Measurements from ENCODE around the gene KRTAP17-1. TPM values are rescaled to one million over a fixed set of nuclear protein-coding genes. Genes with fewer than 3 reads are reported as not detected.

The KRTAP17-1 gene
- total RNA-seq, 1 experiment from 2014 or later: not detected

DNA sequence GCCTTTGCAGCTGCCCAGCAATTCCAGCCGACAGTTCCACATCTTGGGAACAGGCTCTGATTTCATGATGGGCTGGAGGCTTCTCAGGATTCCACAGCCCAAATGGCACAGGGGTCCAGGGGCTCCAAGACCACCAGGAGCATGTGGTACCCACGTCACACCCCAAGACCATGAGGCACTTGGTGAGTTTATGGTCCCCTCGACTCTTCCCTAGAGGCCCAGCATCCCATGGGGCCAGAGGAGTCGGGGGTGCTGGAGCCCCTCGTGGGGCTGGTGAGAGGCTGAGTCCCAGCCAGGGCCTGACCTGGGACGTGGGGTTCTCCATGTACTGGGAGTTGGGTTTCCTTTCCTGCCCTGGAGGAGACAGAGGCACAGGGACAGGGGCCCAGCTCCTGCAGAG is 10.1 kb upstream of the KRTAP17-1 start:
- POLR2A ChIA-PET: no interaction called here

DNA sequence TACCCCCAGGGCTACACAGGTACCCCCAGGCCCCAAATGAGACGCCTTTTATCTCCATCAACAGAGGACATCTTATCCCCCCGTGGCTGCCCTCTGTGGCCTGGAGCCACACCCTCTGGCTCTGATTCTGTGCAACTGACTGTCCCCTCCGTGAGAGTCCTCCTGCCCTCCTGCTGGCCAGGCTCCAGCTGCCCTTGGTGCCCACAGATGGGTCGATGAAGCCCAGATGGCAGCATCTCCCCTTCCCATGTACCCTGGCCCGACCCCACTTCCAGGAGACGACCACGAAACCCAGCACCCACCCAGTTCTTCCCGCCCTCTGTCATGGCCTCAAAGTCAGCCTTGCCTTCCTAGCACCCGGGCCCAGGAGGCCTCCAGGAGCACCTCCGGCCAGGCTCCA is 9.6 kb upstream of the KRTAP17-1 start:
- Mint-ChIP-seq H3K4me1 (0 out of 2 replicates have a peak, but pooled peaks cover 3% of the 10 kb centered on the region), H3K27ac (no peak overlapping the region), H3K4me3 (no peak overlapping the region), H3K9me3 (peaks cover 9% of the 10 kb centered on the region), H3K27me3 (ENCODE audit: low read depth) (no peaks in the 10 kb centered on the region), H3K36me3 (0 out of 2 replicates have a peak, but pooled peaks cover 3% of the 10 kb centered on the region)
- ChIA-PET CTCF (no interaction called here), POLR2A (no interaction called here)
- DNase-seq (ENCODE audit: low spot score) (no peak), ATAC-seq (no peak)
- TF ChIP-seq ZNF423 (CRISPR knock-in tag; IDR thresholded peaks at IDR 0.05) (no peak), GRHL2 (CRISPR knock-in tag; IDR thresholded peaks at IDR 0.05; ENCODE audit: insufficient replicate concordance, severe bottlenecking) (no peak), KAT7 (CRISPR knock-in tag; IDR thresholded peaks at IDR 0.05; ENCODE audit: borderline replicate concordance) (no peak), ZNF671 (CRISPR knock-in tag; IDR thresholded peaks at IDR 0.05) (no peak), SOX15 (CRISPR knock-in tag; IDR thresholded peaks at IDR 0.05) (no peak), FOXP1 (CRISPR knock-in tag; IDR thresholded peaks at IDR 0.05; ENCODE audit: borderline replicate concordance) (no peak), ZNF138 (CRISPR knock-in tag; conservative IDR thresholded peaks at IDR 0.05) (no peak)
- TF ChIP-seq, protein P1, sequence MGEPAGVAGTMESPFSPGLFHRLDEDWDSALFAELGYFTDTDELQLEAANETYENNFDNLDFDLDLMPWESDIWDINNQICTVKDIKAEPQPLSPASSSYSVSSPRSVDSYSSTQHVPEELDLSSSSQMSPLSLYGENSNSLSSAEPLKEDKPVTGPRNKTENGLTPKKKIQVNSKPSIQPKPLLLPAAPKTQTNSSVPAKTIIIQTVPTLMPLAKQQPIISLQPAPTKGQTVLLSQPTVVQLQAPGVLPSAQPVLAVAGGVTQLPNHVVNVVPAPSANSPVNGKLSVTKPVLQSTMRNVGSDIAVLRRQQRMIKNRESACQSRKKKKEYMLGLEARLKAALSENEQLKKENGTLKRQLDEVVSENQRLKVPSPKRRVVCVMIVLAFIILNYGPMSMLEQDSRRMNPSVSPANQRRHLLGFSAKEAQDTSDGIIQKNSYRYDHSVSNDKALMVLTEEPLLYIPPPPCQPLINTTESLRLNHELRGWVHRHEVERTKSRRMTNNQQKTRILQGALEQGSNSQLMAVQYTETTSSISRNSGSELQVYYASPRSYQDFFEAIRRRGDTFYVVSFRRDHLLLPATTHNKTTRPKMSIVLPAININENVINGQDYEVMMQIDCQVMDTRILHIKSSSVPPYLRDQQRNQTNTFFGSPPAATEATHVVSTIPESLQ (CRISPR knock-in tag; IDR thresholded peaks at IDR 0.05): no peak
- TF ChIP-seq, protein P2, sequence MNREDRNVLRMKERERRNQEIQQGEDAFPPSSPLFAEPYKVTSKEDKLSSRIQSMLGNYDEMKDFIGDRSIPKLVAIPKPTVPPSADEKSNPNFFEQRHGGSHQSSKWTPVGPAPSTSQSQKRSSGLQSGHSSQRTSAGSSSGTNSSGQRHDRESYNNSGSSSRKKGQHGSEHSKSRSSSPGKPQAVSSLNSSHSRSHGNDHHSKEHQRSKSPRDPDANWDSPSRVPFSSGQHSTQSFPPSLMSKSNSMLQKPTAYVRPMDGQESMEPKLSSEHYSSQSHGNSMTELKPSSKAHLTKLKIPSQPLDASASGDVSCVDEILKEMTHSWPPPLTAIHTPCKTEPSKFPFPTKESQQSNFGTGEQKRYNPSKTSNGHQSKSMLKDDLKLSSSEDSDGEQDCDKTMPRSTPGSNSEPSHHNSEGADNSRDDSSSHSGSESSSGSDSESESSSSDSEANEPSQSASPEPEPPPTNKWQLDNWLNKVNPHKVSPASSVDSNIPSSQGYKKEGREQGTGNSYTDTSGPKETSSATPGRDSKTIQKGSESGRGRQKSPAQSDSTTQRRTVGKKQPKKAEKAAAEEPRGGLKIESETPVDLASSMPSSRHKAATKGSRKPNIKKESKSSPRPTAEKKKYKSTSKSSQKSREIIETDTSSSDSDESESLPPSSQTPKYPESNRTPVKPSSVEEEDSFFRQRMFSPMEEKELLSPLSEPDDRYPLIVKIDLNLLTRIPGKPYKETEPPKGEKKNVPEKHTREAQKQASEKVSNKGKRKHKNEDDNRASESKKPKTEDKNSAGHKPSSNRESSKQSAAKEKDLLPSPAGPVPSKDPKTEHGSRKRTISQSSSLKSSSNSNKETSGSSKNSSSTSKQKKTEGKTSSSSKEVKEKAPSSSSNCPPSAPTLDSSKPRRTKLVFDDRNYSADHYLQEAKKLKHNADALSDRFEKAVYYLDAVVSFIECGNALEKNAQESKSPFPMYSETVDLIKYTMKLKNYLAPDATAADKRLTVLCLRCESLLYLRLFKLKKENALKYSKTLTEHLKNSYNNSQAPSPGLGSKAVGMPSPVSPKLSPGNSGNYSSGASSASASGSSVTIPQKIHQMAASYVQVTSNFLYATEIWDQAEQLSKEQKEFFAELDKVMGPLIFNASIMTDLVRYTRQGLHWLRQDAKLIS (CRISPR knock-in tag; IDR thresholded peaks at IDR 0.05; ENCODE audit: borderline replicate concordance): no peak
- TF ChIP-seq, protein P3, sequence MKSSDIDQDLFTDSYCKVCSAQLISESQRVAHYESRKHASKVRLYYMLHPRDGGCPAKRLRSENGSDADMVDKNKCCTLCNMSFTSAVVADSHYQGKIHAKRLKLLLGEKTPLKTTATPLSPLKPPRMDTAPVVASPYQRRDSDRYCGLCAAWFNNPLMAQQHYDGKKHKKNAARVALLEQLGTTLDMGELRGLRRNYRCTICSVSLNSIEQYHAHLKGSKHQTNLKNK (CRISPR knock-in tag; IDR thresholded peaks at IDR 0.05): no peak

More for the DNA sequence above, 10.1 kb upstream of the KRTAP17-1 start:
- Mint-ChIP-seq H3K36me3 (no peaks in the 10 kb centered on the region), H3K4me1 (0 out of 2 replicates have a peak, but pooled peaks cover 3% of the 10 kb centered on the region), H3K27me3 (ENCODE audit: low read depth) (no peaks in the 10 kb centered on the region), H3K9me3 (peaks cover 4% of the 10 kb centered on the region), H3K27ac (no peak overlapping the region), H3K4me3 (no peak overlapping the region)
- TF ChIP-seq CREM (CRISPR knock-in tag; IDR thresholded peaks at IDR 0.05) (no peak), TEAD4 (CRISPR knock-in tag; IDR thresholded peaks at IDR 0.05) (no peak), PRRX2 (CRISPR knock-in tag; IDR thresholded peaks at IDR 0.05) (no peak), TEAD1 (CRISPR knock-in tag; IDR thresholded peaks at IDR 0.05) (no peak), JUN (CRISPR knock-in tag; IDR thresholded peaks at IDR 0.05) (no peak), CBFB (CRISPR knock-in tag; IDR thresholded peaks at IDR 0.05; ENCODE audit: low read depth) (no peak)
- TF ChIP-seq, protein P4, sequence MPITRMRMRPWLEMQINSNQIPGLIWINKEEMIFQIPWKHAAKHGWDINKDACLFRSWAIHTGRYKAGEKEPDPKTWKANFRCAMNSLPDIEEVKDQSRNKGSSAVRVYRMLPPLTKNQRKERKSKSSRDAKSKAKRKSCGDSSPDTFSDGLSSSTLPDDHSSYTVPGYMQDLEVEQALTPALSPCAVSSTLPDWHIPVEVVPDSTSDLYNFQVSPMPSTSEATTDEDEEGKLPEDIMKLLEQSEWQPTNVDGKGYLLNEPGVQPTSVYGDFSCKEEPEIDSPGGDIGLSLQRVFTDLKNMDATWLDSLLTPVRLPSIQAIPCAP (CRISPR knock-in tag; IDR thresholded peaks at IDR 0.05): no peak
- TF ChIP-seq, protein P5, sequence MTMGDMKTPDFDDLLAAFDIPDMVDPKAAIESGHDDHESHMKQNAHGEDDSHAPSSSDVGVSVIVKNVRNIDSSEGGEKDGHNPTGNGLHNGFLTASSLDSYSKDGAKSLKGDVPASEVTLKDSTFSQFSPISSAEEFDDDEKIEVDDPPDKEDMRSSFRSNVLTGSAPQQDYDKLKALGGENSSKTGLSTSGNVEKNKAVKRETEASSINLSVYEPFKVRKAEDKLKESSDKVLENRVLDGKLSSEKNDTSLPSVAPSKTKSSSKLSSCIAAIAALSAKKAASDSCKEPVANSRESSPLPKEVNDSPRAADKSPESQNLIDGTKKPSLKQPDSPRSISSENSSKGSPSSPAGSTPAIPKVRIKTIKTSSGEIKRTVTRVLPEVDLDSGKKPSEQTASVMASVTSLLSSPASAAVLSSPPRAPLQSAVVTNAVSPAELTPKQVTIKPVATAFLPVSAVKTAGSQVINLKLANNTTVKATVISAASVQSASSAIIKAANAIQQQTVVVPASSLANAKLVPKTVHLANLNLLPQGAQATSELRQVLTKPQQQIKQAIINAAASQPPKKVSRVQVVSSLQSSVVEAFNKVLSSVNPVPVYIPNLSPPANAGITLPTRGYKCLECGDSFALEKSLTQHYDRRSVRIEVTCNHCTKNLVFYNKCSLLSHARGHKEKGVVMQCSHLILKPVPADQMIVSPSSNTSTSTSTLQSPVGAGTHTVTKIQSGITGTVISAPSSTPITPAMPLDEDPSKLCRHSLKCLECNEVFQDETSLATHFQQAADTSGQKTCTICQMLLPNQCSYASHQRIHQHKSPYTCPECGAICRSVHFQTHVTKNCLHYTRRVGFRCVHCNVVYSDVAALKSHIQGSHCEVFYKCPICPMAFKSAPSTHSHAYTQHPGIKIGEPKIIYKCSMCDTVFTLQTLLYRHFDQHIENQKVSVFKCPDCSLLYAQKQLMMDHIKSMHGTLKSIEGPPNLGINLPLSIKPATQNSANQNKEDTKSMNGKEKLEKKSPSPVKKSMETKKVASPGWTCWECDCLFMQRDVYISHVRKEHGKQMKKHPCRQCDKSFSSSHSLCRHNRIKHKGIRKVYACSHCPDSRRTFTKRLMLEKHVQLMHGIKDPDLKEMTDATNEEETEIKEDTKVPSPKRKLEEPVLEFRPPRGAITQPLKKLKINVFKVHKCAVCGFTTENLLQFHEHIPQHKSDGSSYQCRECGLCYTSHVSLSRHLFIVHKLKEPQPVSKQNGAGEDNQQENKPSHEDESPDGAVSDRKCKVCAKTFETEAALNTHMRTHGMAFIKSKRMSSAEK (CRISPR knock-in tag; IDR thresholded peaks at IDR 0.05; ENCODE audit: borderline replicate concordance): no peak
- TF ChIP-seq, protein P6, sequence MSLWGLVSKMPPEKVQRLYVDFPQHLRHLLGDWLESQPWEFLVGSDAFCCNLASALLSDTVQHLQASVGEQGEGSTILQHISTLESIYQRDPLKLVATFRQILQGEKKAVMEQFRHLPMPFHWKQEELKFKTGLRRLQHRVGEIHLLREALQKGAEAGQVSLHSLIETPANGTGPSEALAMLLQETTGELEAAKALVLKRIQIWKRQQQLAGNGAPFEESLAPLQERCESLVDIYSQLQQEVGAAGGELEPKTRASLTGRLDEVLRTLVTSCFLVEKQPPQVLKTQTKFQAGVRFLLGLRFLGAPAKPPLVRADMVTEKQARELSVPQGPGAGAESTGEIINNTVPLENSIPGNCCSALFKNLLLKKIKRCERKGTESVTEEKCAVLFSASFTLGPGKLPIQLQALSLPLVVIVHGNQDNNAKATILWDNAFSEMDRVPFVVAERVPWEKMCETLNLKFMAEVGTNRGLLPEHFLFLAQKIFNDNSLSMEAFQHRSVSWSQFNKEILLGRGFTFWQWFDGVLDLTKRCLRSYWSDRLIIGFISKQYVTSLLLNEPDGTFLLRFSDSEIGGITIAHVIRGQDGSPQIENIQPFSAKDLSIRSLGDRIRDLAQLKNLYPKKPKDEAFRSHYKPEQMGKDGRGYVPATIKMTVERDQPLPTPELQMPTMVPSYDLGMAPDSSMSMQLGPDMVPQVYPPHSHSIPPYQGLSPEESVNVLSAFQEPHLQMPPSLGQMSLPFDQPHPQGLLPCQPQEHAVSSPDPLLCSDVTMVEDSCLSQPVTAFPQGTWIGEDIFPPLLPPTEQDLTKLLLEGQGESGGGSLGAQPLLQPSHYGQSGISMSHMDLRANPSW (CRISPR knock-in tag; conservative IDR thresholded peaks at IDR 0.05; ENCODE audit: low read depth): no peak
- CTCF ChIA-PET: no interaction called here
- ATAC-seq: no peak
- DNase-seq (ENCODE audit: low spot score): no peak
